MM.1S (cell line): ENCODE measurements around the gene FAM72C.
"Not testable (repeated sequence)": the region's sequence is repeated elsewhere in the genome, so short reads cannot be mapped to it uniquely, and the experiment has no call there.

Experiments
- CTCF ChIP-seq: fragments of 300-600 bp; sonication (generic); IDR thresholded peaks from 2 replicates; pipeline ENCODE4 v1.5.1; 2016; ENCODE audit warnings: antibody characterized with exemption, low read length, mixed read lengths
- EZH2 ChIP-seq: fragments of 300-600 bp; sonication (generic); optimal IDR thresholded peaks from 2 replicates; pipeline ENCODE3; 2017; ENCODE audit warnings: low read depth, mild to moderate bottlenecking, antibody characterized with exemption, low read length, mixed read lengths
- EZH2phosphoT487 ChIP-seq: fragments of 300-600 bp; sonication (generic); IDR thresholded peaks from 2 replicates; pipeline ENCODE4 v1.6.1; 2018; ENCODE audit warnings: antibody characterized with exemption, low read length

DNA sequence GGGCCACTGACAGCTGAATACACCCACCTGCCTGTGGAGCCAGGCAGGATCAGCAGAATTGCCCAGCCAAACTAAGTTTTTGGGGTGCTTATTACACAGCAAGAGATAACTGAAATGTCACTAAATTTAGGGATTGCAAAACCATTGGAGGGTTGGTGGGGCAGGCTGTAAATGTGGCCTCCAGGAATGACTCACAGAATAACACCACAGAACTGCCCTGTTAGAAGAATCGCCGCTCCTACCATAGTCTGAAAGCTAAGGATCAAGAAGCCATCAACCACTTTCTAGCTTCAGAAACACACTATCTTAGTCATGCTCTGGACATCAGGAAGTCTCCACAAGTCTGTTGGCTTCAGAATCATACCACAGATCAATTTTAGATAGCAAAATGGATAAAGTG, 24.0 kb downstream of the FAM72C start:
- not testable (repeated sequence) for TF ChIP-seq CTCF, EZH2phosphoT487, EZH2
